GM12878 (cell line): Measurements from ENCODE around the gene NDUFAB1. TPM values are rescaled to one million over a fixed set of nuclear protein-coding genes. Genes with fewer than 3 reads are reported as not detected.

Source experiments
- ATAC-seq: fragments of 200-7000 bp; cut with Tn5 transposase; 3 replicates; pipeline ENCODE4 v1.9.1; 2020; ENCODE audit warnings: mild to moderate bottlenecking, moderate library complexity
- BruUV-seq: library from RNA; stranded (reverse); fragments of 400-500 nt; replicated peaks from 2 replicates; lab custom pipeline; 2021; lab: Mats Ljungman, UMichigan
- CTCF ChIA-PET: fragments of 300-600 bp; sonication (Branson Sonifier 250); formaldehyde crosslinking; extraction: SDS; loops from one replicate; lab custom pipeline; 2021; ENCODE audit warnings: inconsistent platforms; lab: Yijun Ruan, JAX
- POLR2A ChIA-PET: fragments of 350-600 bp; formaldehyde crosslinking; extraction: SDS; loops from one replicate; lab custom pipeline; 2021; ENCODE audit warnings: inconsistent platforms; lab: Charles Lee
- RAD21 ChIA-PET: fragments of 300-600 bp; sonication (Branson Sonifier 250); formaldehyde crosslinking; loops from one replicate; lab custom pipeline; 2023; ENCODE audit warnings: antibody characterized with exemption; ENCODE audit not compliant: unreplicated experiment; lab: Charles Lee
- SMC1A ChIA-PET: fragments of 300-600 bp; sonication (Branson Sonifier 250); formaldehyde crosslinking; loops from one replicate; lab custom pipeline; 2023; ENCODE audit not compliant: unreplicated experiment, uncharacterized antibody; lab: Charles Lee
- DNase-seq: peaks from one replicate; pipeline ENCODE4 v3.0.0-alpha.2; 2011; ENCODE audit warnings: low read depth, low spot score
- FAIRE-seq: peaks from 3 replicates; lab custom pipeline; 2011; peaks lifted over from hg19 to GRCh38; lab: Jason Lieb, UNC
- H2AFZ ChIP-seq: 2 replicates; pipeline ENCODE4 v1.6.0; 2011; ENCODE audit warnings: low read depth, low read length, control low read depth; ENCODE audit not compliant: control insufficient read depth
- H3K27ac ChIP-seq: 2 replicates; pipeline ENCODE4 v1.5.1; 2011; ENCODE audit warnings: control low read depth; ENCODE audit not compliant: control insufficient read depth, insufficient read depth
- H3K27me3 ChIP-seq, 2 experiments: replicated peaks in 1 of 2; 2 replicates each; pipeline versions ENCODE4 v1.6.0 to v1.6.1; 2011; ENCODE audit warnings: low read length in 1 of 2; ENCODE audit not compliant: control insufficient read depth in 2 of 2, insufficient read depth in 2 of 2
- H3K36me3 ChIP-seq, 2 experiments: 2 replicates each; pipeline ENCODE4 v1.5.1; 2011; ENCODE audit warnings: low read length in 1 of 2; ENCODE audit not compliant: control insufficient read depth in 2 of 2, insufficient read depth in 2 of 2
- H3K4me1 ChIP-seq: 2 replicates; pipeline ENCODE4 v1.6.1; 2011; ENCODE audit warnings: mild to moderate bottlenecking, low read length, moderate library complexity, mixed read lengths; ENCODE audit not compliant: control insufficient read depth, insufficient read depth
- H3K4me2 ChIP-seq: 2 replicates; pipeline ENCODE4 v1.6.0; 2011; ENCODE audit warnings: control low read depth; ENCODE audit not compliant: control insufficient read depth, insufficient read depth
- H3K4me3 ChIP-seq: fragments of 200-600 bp; sonication (generic); 2 replicates; pipeline ENCODE4 v1.5.1; 2016
- H3K79me2 ChIP-seq: 2 replicates; pipeline ENCODE4 v1.6.0; 2011; ENCODE audit warnings: low read length; ENCODE audit not compliant: control insufficient read depth, insufficient read depth
- H3K9ac ChIP-seq: 2 replicates; pipeline ENCODE4 v1.8.0; 2011; ENCODE audit warnings: low read length, control low read depth, mixed read lengths; ENCODE audit not compliant: control insufficient read depth, insufficient read depth
- H3K9me3 ChIP-seq: replicated peaks from 3 replicates; pipeline ENCODE4 v1.5.1; 2011; ENCODE audit warnings: mild to moderate bottlenecking, low read length; ENCODE audit not compliant: control insufficient read depth, insufficient read depth
- H4K20me1 ChIP-seq: 2 replicates; pipeline ENCODE4 v1.6.0; 2011; ENCODE audit not compliant: control insufficient read depth, insufficient read depth
- E4F1 ChIP-seq: fragments of 450-650 bp; IDR thresholded peaks from 2 replicates; pipeline ENCODE4 v1.6.1; 2018; ENCODE audit warnings: borderline replicate concordance, mild to moderate bottlenecking; ENCODE audit not compliant: partially characterized antibody
- MEF2A ChIP-seq: IDR thresholded peaks from 2 replicates; pipeline ENCODE4 v1.6.1; 2011; ENCODE audit warnings: low read depth, mild to moderate bottlenecking, low read length, moderate library complexity; ENCODE audit not compliant: insufficient read depth
- WGBS: methylation state at CpG from one replicate; pipeline ENCODE4 v1.1.6; 2016; ENCODE audit warnings: low lambda C conversion rate; ENCODE audit not compliant: insufficient replicate concordance, insufficient coverage; ENCODE audit errors: missing lambda C conversion rate; 5-methylcytosine and 5-hydroxymethylcytosine counted together
- in situ Hi-C: fragments of 300-500 bp; cut with MboI; formaldehyde crosslinking; loops from 9 replicates; pipeline ENCODE4 v1.14.3; 2018; ENCODE audit warnings: mixed read lengths
- intact Hi-C: fragments of 100-400 bp; cut with micrococcal nuclease; formaldehyde crosslinking; loops from one replicate; pipeline ENCODE4 v1.14.2; 2022; ENCODE audit not compliant: unreplicated experiment
- polyA plus RNA-seq, 11 experiments: library from polyadenylated mRNA; depleted of rRNA in 4 of 11; unstranded in 6 of 11; stranded (reverse) in 5 of 11; fragments of >200 nt; fragmentation: Nextera tagmentation in 4 of 11; fragmentation: Illumina TruSeq in 1 of 11; extraction: Ambion mirVana in 4 of 11; extraction: Trizol in 1 of 11; gene quantifications; 1 replicate in 1 of 11; 2 replicates in 10 of 11; pipeline versions ENCODE4 v1.2.1 to v1.2.3, GENCODE V29; 2011 to 2016; ENCODE audit warnings: inconsistent platforms in 2 of 11, missing spikeins in 2 of 11, low read depth in 1 of 11
- total RNA-seq, 4 experiments: library from RNA; depleted of rRNA in 3 of 4; stranded (reverse); fragments of >200 nt in 3 of 4; fragmentation: Illumina TruSeq in 1 of 4; extraction: Trizol in 1 of 4; gene quantifications; 2 replicates each; pipeline versions ENCODE4 v1.2.1 to v1.2.3, GENCODE V29; 2013 to 2021

The NDUFAB1 gene
- total and polyA plus RNA-seq, 10 of the 15 experiments (the other 5 are each of a cell fraction or from before 2014, with no cell fraction given): 79.9 to 584 (median 231) TPM

- ATAC-seq (no peak), FAIRE-seq (no peak), DNase-seq (no peak)
- no TSS peak for BruUV-seq
- no peak overlapping the region for H3K4me3 ChIP-seq
- peaks cover 20 to 31% of the 10 kb centered on the region in 2 experiments for H3K36me3 ChIP-seq
- ChIA-PET SMC1A (no interaction called here), POLR2A (no interaction called here), CTCF (no interaction called here), RAD21 (no interaction called here)
- no peak overlapping the region for H3K4me2 ChIP-seq
- no peaks in the 10 kb centered on the region for H3K4me1 ChIP-seq
- H3K79me2 ChIP-seq: no peaks in the 10 kb centered on the region
- H3K27me3 ChIP-seq: no peaks in the 10 kb centered on the region
- WGBS: 69% methylated on average over 2 of the region's 2 CpGs
- intact Hi-C loops: no loop called here
- H3K27ac ChIP-seq: no peak overlapping the region
- in situ Hi-C loops: no loop called here
- no peak overlapping the region for H2AFZ ChIP-seq
- H3K9me3 ChIP-seq: no peaks in the 10 kb centered on the region
- no peak overlapping the region for H3K9ac ChIP-seq
- TF ChIP-seq E4F1 (no peak), MEF2A (no peak)
- no peaks in the 10 kb centered on the region for H4K20me1 ChIP-seq
Measured at GRCh38 chr16:23535901-23536300, 60.2 kb downstream of the NDUFAB1 start.
